MG63 (cell line): ENCODE results near the gene TDO2. TPM values are rescaled to one million over a fixed set of nuclear protein-coding genes. Genes with fewer than 3 reads are reported as not detected.
"Not testable (repeated sequence)": the region's sequence is repeated elsewhere in the genome, so short reads cannot be mapped to it uniquely, and the experiment has no call there.

ENCODE experiments used
- DNase-seq: peaks from one replicate; pipeline ENCODE4 v3.0.0-alpha.2; 2020
- H3K27me3 ChIP-seq: fragments of 250-450 bp; sonication (Bioruptor Pico); 2 replicates; pipeline ENCODE4 v1.5.1; 2020; ENCODE audit warnings: mild to moderate bottlenecking, moderate library complexity
- H3K36me3 ChIP-seq: fragments of 250-450 bp; sonication (Bioruptor Pico); 2 replicates; pipeline ENCODE4 v1.5.1; 2020; ENCODE audit warnings: mild to moderate bottlenecking, moderate library complexity
- H3K4me3 ChIP-seq: fragments of 250-450 bp; sonication (Bioruptor Pico); 2 replicates; pipeline ENCODE4 v1.5.1; 2020; ENCODE audit warnings: mild to moderate bottlenecking, moderate library complexity
- H3K9me3 ChIP-seq: fragments of 250-450 bp; sonication (Bioruptor Pico); 2 replicates; pipeline ENCODE4 v1.5.1; 2020; ENCODE audit warnings: mild to moderate bottlenecking, moderate library complexity
- total RNA-seq: library from RNA; depleted of rRNA; stranded (reverse); fragments of >200 nt; shearing (Covaris generic); gene quantifications from 2 replicates; pipeline ENCODE4 v1.2.3, GENCODE V29; 2014; ENCODE audit warnings: low replicate concordance

The TDO2 gene
- total RNA-seq, 1 experiment from 2014 or later: not detected

- H3K4me3 ChIP-seq: no peak overlapping the region
- no peak for DNase-seq
- H3K36me3 ChIP-seq: no peaks in the 10 kb centered on the region
- H3K9me3 ChIP-seq: no peaks in the 10 kb centered on the region
- no peaks in the 10 kb centered on the region for H3K27me3 ChIP-seq
Measured at GRCh38 chr4:155899891-155900290, 3.6 kb upstream of the TDO2 start.

- Histone ChIP-seq H3K4me3 (no peak overlapping the region), H3K36me3 (no peaks in the 10 kb centered on the region), H3K9me3 (no peaks in the 10 kb centered on the region), H3K27me3 (no peaks in the 10 kb centered on the region)
- peak; percentile 4 for DNase-seq
Measured at GRCh38 chr4:155900381-155900780, 3.1 kb upstream of the TDO2 start.

DNA sequence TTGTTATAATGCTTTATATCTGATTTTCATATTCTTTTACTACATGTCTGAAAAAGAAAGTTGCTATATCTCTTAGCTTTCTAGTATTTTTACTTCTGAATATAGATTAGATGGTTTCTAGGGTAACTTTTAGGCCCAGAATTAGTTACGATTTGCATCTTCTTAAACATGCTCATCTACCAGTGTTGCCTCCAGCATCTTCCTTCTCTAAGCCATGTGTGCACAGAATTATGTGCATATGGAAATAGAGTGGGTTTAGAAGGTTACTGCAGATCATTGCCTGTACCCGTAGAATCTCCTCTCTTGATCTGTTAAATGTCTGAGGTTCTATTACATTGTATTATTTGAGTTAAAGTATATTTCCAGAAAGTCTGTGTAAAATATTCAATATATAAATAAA lies 2.5 kb upstream of the TDO2 start:
- Histone ChIP-seq H3K9me3 (no peaks in the 10 kb centered on the region), H3K36me3 (no peaks in the 10 kb centered on the region), H3K4me3 (no peak overlapping the region), H3K27me3 (no peaks in the 10 kb centered on the region)
- no peak for DNase-seq

- DNase-seq: no peak
- no peaks in the 10 kb centered on the region for H3K9me3 ChIP-seq
- no peak overlapping the region for H3K4me3 ChIP-seq
- no peaks in the 10 kb centered on the region for H3K36me3 ChIP-seq
- H3K27me3 ChIP-seq: no peaks in the 10 kb centered on the region
Measured at GRCh38 chr4:155904331-155904730, 835 bp downstream of the TDO2 start.

GRCh38 chr4:155906554-155907247 lies 3.2 kb downstream of the TDO2 start:
- H3K4me3 ChIP-seq: no peak overlapping the region
- no peaks in the 10 kb centered on the region for H3K36me3 ChIP-seq
- no peaks in the 10 kb centered on the region for H3K9me3 ChIP-seq
- H3K27me3 ChIP-seq: no peaks in the 10 kb centered on the region
- peak; percentile 66 for DNase-seq

GRCh38 chr4:155907556-155907955 lies 4.1 kb downstream of the TDO2 start:
- Histone ChIP-seq H3K27me3 (no peaks in the 10 kb centered on the region), H3K9me3 (no peaks in the 10 kb centered on the region), H3K4me3 (no peak overlapping the region), H3K36me3 (no peaks in the 10 kb centered on the region)
- DNase-seq: no peak

DNA sequence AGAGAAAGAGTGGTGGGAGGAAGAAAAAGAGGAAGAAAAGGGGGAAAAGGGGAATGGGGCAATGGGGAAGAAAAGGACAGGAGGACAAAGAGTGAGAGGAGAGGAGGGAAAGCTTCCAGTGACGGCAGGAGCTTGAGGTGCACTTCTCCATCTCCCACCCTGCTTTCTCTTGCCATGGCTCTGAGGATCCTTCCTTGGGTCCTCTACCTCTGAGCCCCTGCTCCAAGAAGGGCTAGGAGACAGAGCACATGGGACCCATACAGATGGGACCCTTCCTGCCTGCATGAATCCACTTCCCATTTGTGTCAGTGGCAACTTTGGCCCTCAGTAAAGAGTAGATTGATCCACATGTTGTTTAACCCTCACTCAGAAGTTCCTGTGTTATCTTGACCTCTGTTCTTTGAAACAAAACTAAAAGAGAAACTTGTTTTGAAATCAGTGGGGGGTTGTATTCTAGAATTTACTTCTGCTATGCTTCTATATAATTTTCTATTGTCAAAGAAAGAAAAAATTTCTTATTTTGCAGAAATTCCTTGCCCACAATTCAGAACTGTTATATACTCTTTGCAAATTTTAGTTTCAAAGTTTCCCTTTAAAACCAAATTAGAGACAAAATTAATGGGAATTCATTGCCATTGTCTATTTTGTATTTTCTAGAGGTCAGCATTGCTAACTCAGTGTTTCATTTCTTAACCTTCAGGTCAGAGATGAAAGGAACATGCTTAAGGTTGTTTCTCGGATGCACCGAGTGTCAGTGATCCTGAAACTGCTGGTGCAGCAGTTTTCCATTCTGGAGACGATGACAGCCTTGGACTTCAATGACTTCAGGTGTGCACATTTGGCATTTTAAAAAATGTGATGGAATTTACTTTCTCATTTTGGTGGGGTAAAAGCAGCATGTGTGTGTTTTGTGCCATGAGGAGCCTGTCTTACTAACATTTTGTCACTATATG lies 5.0 kb downstream of the TDO2 start:
- H3K27me3 ChIP-seq: no peaks in the 10 kb centered on the region
- H3K36me3 ChIP-seq: no peaks in the 10 kb centered on the region
- H3K9me3 ChIP-seq: no peaks in the 10 kb centered on the region
- DNase-seq: no peak
- no peak overlapping the region for H3K4me3 ChIP-seq

DNA sequence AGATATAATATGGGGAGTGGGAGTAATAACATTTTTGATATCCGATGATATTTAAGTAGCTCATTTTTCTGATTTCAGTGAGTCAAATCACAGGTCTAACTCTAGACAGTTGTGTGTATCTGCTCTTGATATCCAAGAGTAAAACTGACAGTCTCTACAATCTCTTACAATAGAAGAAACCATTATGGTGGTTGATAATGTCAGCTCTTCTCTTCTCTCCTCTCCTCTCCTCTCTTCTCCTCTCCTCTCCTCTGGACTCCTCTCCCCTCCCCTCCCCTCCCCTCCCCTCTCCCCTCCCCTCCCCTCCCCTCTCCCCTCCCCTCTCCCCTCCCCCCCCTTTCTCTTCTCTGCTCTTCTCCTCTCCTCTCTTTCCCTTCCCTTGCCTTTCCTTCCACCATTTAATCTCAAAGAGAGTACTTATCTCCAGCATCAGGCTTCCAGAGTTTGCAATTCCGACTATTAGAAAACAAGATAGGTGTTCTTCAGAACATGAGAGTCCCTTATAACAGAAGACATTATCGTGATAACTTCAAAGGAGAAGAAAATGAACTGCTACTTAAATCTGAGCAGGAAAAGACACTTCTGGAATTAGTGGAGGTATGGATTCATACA lies 6.2 kb downstream of the TDO2 start:
- H3K9me3 ChIP-seq: no peaks in the 10 kb centered on the region
- no peaks in the 10 kb centered on the region for H3K36me3 ChIP-seq
- H3K4me3 ChIP-seq: no peak overlapping the region
- DNase-seq: no peak
- H3K27me3 ChIP-seq: no peaks in the 10 kb centered on the region

GRCh38 chr4:155911905-155912304 lies 8.4 kb downstream of the TDO2 start:
- Histone ChIP-seq H3K27me3 (no peaks in the 10 kb centered on the region), H3K4me3 (no peak overlapping the region), H3K9me3 (no peaks in the 10 kb centered on the region), H3K36me3 (no peaks in the 10 kb centered on the region)
- DNase-seq: no peak

- DNase-seq: no peak
- H3K9me3 ChIP-seq: no peaks in the 10 kb centered on the region
- H3K4me3 ChIP-seq: no peak overlapping the region
- H3K36me3 ChIP-seq: no peaks in the 10 kb centered on the region
- H3K27me3 ChIP-seq: no peaks in the 10 kb centered on the region
Measured at GRCh38 chr4:155914782-155915181, 11.3 kb downstream of the TDO2 start.

GRCh38 chr4:155921597-155921996 lies 18.1 kb downstream of the TDO2 start:
- no peaks in the 10 kb centered on the region for H3K36me3 ChIP-seq
- H3K4me3 ChIP-seq: no peak overlapping the region
- DNase-seq: no peak
- H3K9me3 ChIP-seq: no peaks in the 10 kb centered on the region
- H3K27me3 ChIP-seq: no peaks in the 10 kb centered on the region

- Histone ChIP-seq H3K9me3 (no peaks in the 10 kb centered on the region), H3K4me3 (no peak overlapping the region), H3K27me3 (no peaks in the 10 kb centered on the region), H3K36me3 (no peaks in the 10 kb centered on the region)
- no peak for DNase-seq
Measured at GRCh38 chr4:155924637-155925036, 21.1 kb downstream of the TDO2 start.

GRCh38 chr4:155929833-155930232 lies 26.3 kb downstream of the TDO2 start:
- Histone ChIP-seq H3K4me3 (no peak overlapping the region), H3K27me3 (no peaks in the 10 kb centered on the region)

DNA sequence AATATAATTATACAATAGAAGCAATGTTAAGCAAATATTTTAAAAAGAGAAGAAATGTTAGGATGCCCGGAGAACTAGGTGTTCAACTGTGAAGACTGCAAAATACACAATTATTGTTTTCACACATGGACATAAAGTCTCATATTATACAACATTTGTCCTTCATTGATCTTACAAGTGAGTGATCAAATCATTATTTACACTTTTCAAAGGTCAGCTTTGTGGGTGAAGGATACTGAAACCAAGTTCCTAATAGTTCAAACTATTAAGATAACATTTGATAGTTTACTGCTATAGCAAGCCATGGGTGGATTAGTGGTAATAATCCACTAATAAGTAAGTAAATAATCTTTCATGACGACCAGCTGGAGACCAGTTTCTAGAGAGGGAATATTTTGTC lies 26.8 kb downstream of the TDO2 start:
- Histone ChIP-seq H3K27me3 (no peaks in the 10 kb centered on the region), H3K4me3 (no peak overlapping the region), H3K36me3 (no peaks in the 10 kb centered on the region), H3K9me3 (no peaks in the 10 kb centered on the region)
- no peak for DNase-seq

More at GRCh38 chr4:155929833-155930232, 26.3 kb downstream of the TDO2 start:
- Histone ChIP-seq H3K36me3 (no peaks in the 10 kb centered on the region), H3K9me3 (no peaks in the 10 kb centered on the region)
- no peak for DNase-seq

DNA sequence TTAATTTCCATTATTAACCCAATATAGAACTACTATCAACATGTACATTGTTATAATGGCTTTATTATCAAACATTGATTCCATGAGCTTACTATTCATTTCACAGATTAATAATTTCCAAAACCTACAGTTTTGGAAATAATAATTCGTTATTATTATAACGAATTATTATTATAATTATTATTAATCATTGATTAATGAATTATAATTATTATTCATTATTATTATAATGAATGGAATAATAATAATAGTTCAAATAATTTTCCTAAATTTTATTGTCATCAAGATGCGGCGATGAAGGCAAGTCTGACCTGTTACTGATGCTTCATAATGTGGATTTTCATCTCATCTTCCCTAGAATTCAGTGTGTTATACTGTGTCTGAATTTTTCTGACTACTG lies 28.1 kb downstream of the TDO2 start:
- no peak for DNase-seq
- Histone ChIP-seq H3K36me3 (no peaks in the 10 kb centered on the region), H3K9me3 (no peaks in the 10 kb centered on the region), H3K4me3 (no peak overlapping the region), H3K27me3 (no peaks in the 10 kb centered on the region)

DNA sequence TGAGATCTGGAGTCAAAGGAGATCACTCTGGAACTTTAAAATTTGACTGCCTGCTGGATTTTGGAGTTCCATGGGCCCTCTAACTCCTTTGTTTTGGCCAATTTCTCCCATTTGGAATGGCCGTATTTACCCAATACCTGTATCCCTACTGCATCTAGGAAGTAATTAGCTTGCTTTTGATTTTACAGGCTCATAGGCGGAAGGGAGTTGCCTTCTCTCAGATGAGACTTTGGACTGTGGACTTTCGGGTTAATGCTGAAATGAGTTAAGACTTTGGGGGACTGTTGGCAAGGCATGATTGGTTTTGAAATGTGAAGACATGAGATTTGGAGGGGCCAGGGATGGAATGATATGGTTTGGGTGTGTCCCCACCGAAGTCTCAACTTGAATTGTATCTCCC lies 31.1 kb downstream of the TDO2 start:
- H3K36me3 ChIP-seq, H3K4me3 ChIP-seq, H3K27me3 ChIP-seq, H3K9me3 ChIP-seq, DNase-seq: not testable (repeated sequence)

- no peak overlapping the region for H3K4me3 ChIP-seq
- H3K36me3 ChIP-seq: no peaks in the 10 kb centered on the region
- no peaks in the 10 kb centered on the region for H3K27me3 ChIP-seq
- no peaks in the 10 kb centered on the region for H3K9me3 ChIP-seq
- DNase-seq: no peak
Measured at GRCh38 chr4:155935389-155935986, 32.0 kb downstream of the TDO2 start.
